GM12865 (cell line): Measurements from ENCODE around the gene STARD13.

Source experiments
- DNase-seq: peaks from one replicate; pipeline ENCODE4 v3.0.0; 2010; ENCODE audit warnings: low read depth
- H3K4me3 ChIP-seq: 2 replicates; pipeline ENCODE4 v1.5.1; 2011; ENCODE audit warnings: mild to moderate bottlenecking, low read depth, low read length, control low read depth
- CTCF ChIP-seq: IDR thresholded peaks from 2 replicates; pipeline ENCODE4 v1.5.1; 2011; ENCODE audit warnings: low read length, control low read depth, low read depth, inconsistent platforms; ENCODE audit not compliant: insufficient read depth; ENCODE audit errors: missing control alignments

STARD13 gene

DNA sequence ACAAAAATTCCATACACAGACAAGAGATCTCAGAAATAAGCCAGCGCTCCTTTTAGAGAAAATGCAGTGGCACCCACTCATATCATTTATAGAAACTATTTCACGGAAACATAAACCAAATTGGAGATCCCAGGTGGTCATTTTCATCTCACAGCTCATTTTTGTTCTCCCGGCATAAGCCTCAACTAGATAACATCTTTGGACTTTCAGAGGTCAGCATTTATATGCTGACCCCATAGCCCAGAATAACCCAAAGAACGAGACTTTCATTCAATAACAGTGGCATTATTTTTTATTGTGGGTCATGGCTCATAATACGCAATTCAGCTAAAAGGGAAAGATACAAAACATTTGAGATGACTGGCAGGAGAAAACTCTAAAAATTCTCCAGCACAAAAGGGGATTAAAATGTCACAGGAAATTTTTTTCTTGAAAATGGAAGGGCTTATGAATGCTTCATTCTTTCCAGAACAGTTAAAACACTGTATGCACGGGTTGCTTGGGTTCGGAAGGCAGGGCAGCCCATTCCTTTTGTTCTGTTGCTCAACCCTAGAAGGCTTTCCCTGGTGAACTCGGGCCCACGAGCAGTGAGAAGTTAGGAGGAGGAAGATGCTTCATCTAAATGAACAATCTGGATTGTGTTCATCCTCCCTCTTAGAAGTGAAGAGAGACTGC lies 24.0 kb downstream of the STARD13 start:
- no peak for TF ChIP-seq CTCF
- no peak for DNase-seq
- H3K4me3 ChIP-seq: no peak overlapping the region

DNA sequence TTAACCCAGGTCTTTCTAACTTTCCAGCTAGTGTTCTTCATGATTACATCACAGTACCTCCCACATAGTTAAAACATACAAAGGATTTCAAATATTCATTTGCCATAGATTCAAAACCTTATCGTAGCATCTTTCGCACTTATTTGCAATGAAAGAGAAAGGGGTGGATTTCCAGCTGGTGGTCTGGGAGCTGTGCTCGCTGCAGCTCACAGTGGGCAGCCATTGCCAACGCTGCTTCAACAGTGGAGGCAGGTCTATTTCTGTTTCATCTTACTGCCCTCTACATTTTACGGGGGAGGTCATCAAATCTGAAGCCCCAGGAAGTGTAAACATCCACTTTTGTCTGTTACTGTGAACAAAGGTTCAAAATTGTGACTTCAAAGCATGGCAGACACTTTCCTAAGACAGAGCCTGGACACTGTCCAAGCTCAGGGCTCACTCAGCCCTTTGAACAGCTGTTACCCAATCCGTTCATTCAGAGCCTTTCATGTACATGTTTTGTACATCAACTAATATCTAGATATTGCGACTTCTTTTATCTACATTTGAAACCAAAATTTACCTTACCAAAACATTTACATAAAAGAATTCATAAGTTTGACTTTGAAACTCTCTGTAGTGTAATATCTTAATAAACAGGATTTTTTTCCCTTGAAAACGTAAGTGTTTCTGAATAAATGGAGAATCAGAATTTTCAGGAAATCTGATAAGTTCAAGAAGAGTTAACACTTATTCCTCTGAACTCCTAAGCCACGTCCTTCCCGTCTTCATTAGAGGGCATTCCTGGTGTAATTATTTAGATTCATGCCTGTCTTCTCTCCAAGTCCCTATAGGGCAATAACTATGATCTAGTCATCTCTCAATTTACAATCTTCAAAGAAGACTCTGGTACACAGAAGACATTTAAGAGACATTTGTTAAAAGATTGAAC lies 25.1 kb downstream of the STARD13 start:
- no peak for DNase-seq
- no peak for TF ChIP-seq CTCF
- no peak overlapping the region for H3K4me3 ChIP-seq

DNA sequence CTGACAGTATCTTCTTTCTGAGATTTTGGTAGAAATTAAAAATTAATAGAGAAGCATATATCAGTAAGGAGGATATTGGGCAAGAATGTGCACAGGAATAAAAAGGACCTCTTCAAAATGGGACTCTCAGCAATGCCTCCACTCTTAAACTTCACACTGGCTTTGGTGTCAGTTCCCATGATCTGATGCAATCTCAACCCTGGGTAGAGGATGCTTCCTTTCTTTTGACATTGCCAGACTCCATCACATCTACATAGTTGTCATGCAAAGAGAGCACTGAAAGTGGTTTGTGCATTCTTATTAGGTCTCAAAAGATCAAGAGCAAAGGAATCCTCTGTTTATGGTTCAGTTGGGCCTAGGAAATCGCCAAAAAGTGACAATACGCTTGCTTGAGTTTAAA lies 26.3 kb downstream of the STARD13 start:
- no peak for DNase-seq
- no peak for TF ChIP-seq CTCF
- H3K4me3 ChIP-seq: no peak overlapping the region

- TF ChIP-seq CTCF: no peak
- no peak for DNase-seq
- no peak overlapping the region for H3K4me3 ChIP-seq
Measured at GRCh38 chr13:33258808-33259193, 26.8 kb downstream of the STARD13 start.

GRCh38 chr13:33257841-33258807 lies 27.4 kb downstream of the STARD13 start:
- DNase-seq: no peak
- no peak overlapping the region for H3K4me3 ChIP-seq
- TF ChIP-seq CTCF: no peak

GRCh38 chr13:33256148-33256840 lies 29.3 kb downstream of the STARD13 start:
- DNase-seq: no peak
- no peak overlapping the region for H3K4me3 ChIP-seq
- TF ChIP-seq CTCF: no peak
